CMK (cell line): Measurements from ENCODE around the gene FKBP8.

Experiments used
- DNase-seq: peaks from one replicate; pipeline ENCODE4 v3.0.0-alpha.2; 2010; ENCODE audit warnings: low read depth

FKBP8 gene

DNA sequence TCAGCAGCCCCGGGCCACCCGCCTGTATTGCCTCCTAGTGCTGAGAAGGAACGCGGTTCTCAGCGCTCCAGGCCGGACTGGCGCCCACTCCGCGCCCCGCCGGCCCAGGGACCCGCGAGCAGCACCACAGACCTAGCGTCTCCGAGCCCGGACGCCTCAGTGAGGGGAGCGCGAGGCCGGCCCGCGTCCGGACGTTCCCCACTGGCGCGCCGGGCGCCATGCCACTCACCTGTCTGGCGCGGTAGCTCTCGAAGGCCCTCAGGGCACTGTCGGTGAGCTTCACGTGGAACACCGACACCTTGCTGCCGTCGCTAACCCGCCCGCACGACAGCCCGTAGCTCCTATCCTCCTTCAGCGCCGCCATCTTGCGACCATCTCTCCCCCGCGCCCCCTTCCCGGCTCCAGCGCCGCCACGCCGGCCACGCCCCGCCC, 21.7 kb downstream of the FKBP8 start, which contains the start of gene ELL:
Gene ELL (minus strand): TSS at position 379 of the 432 bp plus-strand sequence. CDS start 15 bp downstream, at position 364.
- no peak for DNase-seq

- DNase-seq = no peak
Observed at GRCh38 chr19:18520848-18521691, 22.3 kb downstream of the FKBP8 start.

DNA sequence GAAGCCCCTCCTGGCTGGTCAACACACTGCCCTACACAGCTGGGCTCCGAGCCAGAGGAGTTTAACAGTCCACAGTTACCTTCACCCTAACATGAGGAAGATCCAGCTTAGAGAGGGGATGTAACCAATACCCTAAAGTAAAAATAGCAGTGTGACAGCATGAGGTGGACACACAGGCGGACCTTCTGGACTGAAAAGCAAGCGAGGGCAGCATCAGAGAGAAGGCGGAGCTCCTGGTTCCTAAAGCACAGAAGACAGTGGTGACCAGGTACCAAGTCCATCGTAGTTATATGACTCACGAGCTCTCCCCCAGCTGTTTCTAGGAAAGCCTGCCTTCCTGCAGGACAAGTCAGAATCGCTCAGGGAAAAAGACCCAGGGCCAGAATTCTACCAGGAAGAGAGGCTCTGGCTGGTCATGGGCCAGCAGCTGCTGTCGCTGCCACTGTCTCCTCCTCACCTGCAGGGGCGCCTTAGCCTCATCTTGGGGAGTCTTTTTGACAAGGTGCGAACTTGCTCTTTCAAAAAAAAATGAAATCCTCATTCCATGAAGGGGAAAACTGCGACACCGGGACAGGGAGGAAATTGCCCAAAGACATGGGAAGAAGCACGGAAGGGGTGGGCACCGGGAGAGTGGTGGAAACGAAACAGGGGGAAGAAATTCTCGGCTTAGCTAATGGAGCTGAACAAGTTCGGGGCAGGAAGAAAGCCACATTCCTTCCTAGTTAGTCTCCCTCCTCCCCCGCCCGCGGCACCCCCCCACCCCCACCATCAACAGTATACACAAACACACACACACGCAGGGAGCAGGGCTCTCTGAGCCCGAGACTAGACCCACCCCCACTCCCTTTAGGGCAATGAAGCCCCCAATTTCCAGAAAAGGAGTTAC, 23.2 kb downstream of the FKBP8 start:
- DNase-seq = no peak

- no peak for DNase-seq
Observed at GRCh38 chr19:18518639-18519038, 24.7 kb downstream of the FKBP8 start.

DNA sequence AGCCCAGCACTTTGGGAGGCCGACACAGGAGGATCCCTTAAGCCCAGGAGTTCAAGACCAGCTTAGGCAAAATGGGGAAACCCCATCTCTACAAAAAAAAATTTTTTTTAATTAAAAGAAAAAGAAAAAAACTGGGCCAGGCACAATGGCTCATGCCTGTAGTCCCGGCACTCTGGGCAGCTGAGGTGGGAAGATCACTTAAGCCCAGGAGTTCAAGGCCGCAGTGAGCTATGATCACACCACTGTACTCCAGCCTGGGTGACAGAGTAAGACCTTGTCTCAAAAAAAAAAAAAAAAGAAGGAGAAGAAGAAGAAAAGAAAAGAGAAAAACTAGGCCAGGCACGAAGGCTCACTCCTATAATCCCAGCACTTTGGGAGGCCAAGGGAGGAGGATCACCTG, 25.8 kb downstream of the FKBP8 start:
- DNase-seq = no peak

- no peak for DNase-seq
Observed at GRCh38 chr19:18515959-18516358, 27.4 kb downstream of the FKBP8 start.

DNA sequence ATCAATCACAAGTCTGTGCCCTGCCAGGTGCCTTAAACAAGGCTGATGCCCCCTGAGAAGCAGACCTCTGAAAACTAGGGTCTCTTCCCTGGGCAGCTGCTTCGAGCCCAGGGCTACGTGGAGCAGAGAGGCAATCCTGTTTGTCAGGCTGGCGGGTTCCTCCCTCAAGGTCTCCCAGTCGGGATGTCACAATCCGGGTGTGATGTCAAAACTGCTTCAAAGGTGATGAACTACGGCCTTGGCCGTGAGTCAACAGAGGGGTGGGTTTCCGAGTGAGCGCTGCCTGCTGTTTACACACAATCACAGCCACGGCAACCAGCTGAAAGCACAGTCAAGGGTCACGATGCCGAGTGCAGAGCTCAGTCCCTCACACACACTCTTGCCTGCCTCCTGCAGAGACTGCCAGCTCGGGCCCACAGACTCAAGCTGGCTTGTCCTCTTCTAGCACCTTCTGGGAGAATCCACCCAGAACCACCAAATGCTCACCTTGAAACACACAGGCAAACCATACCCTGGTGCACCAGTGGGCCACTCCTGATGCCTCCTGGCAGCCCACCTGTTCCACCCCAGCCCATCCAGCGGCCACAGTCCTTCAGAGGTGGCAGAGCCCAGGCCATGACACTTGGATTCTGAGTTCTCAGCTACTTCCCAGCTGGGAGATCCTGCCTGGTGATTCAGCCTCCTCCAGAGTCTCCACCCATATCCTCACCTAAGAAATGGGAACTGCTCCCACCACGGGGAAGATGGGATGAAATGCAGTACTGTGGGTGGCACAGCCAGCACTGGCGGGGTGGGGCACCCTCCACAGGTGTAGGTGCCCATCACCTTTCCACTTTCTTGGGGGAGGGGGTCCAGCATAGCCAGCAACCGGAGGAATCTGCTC, 28.3 kb downstream of the FKBP8 start:
- DNase-seq = no peak

- no peak for DNase-seq
Observed at GRCh38 chr19:18513868-18514267, 29.5 kb downstream of the FKBP8 start.

DNA sequence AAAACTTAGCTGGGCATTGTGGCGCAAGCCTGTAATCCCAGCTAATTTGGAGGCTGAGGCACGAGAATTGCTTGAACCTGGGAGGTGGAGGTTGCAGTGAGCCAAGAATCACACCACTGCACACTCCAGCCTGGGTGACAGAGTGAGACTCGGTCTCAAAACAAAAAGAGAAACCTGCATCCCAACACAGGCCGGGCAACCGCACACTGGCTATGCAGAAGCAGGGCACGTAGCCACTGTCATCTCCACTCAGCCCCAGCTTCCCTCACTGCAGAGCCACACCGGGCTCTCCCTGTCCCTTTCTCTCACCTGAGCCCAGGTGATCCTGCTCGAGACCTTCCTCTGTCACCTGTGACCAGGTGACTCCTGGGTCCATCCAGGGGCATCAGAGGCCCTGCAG, 33.2 kb downstream of the FKBP8 start:
- no peak for DNase-seq

DNA sequence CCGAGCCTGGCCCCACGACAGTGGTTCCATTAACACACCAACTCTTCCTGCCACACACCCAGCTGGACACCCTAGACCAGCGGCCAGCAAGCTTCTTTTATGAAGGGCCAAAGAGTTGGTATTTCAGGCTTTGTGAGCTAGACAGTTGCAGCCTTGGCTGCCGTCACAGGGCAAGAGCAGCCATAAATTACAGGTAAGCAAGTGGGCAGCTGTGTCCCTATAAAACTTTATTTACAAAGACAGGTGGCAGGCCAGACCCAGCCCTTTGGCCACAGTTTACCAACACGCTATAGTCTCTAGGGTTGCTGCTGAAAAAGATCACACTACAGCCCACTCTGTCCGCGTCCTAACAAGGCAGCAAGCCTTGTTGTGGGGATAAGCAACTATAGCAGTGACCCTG, 34.8 kb downstream of the FKBP8 start:
- no peak for DNase-seq

- DNase-seq = no peak
Observed at GRCh38 chr19:18507727-18508440, 35.5 kb downstream of the FKBP8 start.

GRCh38 chr19:18507021-18507726, 36.2 kb downstream of the FKBP8 start:
- peak; percentile 45 for DNase-seq

DNA sequence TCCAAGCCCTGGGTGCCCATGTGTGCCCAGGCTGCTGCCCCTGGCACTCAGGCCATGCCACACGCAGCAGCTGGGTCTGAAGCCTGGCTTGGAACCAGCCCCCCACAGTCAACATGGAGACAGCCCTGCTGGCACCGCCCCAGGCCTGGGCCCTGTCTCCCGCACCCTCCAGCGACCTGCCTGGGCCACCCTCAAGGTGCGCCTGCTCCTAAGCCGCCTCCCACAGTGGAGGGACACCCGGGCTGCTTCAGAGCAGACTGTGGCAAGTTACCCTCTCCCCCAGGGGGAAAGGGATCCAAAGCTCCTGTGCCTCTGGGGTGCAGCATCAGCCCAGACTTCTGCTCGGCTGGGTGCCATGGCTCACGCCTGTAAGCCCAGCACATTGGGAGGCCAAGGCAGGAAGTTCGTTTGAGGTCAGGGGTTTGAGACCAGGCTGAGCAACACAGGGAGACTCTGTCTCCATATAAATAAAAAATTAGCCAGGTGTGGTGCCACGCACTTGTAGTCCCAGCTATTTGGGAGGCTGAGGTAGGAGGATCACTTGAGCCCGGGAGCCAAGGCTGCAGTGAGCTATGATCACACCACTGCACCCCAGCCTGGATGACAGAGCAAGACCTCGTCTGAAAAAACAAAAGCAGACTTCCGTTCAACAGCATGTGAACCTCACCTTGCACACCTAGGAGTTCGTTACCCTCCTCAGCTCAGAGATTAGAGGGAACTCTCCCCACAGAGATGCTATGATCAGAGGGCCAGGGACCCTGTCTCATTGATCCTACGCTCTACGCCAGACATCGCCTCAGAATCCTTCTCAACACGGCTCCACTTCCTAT, 37.1 kb downstream of the FKBP8 start:
- DNase-seq = no peak

DNA sequence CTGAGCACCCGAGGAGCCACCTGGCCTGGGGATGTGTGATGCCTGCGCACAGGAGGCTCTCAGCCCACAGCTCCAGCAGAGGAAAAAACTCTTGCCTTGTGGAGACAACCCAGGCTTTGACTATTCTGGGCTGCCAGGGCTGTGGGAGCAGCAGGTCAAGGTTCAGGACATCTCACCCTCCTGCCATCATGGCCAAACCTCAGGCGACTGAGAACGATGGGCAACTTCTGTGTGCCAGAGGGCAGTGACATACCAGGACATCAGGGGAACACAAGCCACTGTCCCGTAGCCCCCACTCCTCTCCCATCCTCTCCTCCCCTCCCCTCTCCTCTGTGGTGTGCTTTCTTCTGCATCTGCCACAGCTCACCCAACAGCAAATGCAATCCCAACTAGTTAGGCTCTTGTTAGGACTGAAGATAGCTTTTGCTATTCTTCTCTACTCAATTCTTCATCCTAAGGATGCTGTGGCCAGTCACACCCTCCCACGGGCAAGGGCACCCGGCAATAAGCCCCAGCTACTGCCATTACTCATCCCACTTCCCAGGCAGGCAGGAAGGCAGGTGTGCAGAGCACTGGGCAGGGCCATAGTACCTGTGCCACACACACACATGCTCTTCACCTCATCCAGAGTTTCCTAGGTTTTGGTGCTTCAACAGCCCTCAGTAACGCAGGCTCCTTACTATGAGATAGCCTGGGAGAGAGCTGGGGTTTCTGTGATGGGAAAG, 38.3 kb downstream of the FKBP8 start:
- no peak for DNase-seq

DNA sequence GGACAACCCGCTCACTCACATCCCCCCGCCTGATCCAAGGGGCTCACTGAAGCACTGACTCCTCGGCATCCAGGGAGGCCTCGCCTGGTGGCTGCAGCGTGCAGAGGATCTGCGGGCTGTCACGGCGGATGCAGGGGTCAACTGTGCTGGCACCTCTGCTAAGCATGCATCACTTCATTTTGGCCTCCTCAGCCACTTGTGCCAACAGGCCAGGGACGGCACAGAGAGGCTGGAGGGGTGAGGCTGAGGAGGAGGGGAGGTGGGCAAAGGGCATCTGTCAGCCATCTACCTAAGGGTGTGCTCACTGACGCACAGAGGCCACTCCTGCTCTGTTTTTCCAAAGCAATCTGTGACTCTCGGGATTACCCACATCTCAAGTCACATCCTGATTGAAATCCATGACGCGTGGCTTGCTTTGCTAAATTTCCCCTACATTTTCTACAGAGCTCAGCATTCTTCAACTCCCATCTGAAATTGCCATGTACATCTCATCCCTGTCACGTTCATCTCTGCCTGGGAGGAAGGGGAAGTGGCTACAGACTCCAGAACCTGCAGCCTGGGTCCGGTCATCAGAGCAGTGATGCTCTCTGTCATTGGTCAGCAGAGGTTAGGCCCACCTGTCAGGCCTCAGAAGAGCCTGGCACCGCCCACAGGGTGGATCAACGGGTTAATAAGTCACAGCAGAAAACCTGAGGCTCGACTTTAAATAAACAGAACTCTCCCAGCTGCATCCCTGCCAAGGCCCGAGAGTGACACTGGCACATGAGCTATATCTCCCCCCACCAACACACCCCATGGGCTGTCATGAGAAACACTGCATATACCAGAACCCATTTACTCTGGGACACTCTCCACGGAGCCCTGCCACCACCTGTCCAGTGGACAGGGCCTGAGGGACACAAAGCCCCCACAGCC, 39.1 kb downstream of the FKBP8 start:
- no peak for DNase-seq

- DNase-seq = no peak
Observed at GRCh38 chr19:18503337-18503970, 39.9 kb downstream of the FKBP8 start.

- no peak for DNase-seq
Observed at GRCh38 chr19:18502638-18503294, 40.6 kb downstream of the FKBP8 start.
